Measurements from ENCODE around the gene TESMIN.

TESMIN gene, protein sequence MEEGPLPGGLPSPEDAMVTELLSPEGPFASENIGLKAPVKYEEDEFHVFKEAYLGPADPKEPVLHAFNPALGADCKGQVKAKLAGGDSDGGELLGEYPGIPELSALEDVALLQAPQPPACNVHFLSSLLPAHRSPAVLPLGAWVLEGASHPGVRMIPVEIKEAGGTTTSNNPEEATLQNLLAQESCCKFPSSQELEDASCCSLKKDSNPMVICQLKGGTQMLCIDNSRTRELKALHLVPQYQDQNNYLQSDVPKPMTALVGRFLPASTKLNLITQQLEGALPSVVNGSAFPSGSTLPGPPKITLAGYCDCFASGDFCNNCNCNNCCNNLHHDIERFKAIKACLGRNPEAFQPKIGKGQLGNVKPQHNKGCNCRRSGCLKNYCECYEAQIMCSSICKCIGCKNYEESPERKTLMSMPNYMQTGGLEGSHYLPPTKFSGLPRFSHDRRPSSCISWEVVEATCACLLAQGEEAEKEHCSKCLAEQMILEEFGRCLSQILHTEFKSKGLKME

DNA sequence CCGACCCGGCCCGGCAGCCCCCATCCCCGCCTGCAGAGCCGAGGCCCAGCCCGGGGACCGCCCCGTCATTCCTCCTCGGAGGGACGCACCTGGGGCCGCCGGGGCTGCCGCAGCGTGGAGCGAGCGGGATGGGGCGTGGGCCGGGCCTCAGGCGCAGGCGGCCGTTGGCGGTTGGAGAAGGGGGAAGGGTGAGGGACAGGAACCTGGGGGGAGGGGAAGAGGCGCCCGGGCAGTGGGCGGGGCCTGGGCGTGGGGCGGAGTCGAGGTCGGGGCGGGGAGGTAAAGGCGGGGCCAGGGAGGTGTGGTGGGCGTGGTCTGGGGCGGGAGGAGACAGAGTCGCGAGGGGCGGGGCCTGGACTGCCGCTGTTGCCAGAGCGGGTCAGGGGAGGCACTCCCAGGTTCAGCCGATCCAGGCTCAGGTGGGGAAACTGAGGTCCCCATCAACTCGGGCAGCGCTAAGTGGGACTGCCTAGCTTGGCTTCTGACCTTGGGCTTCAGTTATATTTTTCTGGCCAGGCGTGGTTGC, at the start of gene TESMIN:
Gene TESMIN (minus strand): TSS at position 190 of the 526 bp plus-strand sequence. CDS start 860 bp downstream, outside the sequence.
- peak; percentile 88 to 97 (median 93) for DNase-seq (ENCODE audit: low read depth in 2 of 3, low spot score in 1 of 3)

DNA sequence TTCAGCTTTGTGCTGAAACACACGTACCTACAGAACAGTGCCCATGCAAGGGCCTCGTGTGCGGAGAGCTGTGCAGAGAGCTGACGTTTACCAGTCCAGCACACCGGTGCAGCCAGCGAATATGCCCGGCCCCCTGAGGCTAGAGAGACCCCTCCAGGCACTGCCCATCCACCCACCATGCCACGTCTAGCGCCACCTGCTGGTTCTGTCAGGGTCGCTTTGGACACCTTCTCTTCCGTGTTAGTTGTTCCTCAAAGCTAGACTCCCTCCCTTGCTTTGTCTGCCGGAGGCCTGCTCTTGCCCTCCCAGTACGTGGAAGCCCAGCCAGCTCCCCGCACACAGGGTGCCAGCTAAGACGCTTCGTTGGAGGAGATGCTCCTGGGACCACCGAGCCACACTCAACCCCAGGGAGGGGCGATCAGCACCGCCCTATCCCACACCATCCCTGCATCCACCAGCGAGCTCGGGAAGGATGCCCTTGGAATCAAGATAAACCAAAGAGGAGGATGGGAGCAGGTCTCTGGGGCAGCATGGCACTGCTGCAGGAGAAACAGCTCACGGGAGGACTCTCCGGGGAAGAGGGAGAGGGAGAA, 47.0 kb upstream of the TESMIN start:
- peak; percentile 8 to 34 (median 31) for DNase-seq (ENCODE audit: low read depth in 2 of 3, low spot score in 1 of 3)

DNA sequence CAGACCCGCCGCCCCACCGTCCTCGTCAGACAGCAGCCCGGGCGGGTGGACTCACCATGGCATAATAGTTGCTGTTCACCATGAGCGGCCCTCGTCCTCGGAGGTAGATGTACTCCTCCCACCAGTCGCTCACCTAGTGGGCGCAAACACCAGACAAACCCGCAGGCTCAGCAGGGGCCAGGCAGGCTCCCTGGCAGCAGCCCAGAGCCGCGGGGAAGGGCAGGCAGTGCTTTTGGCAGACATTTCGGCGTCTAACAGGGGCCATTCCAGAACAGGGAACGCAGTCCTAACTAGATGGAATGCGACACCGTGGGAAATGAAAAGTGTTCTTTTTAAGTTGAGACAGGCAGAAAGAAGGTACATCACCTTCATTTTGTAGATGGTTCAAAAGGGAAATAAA, 45.5 kb upstream of the TESMIN start:
- DNase-seq (ENCODE audit: low read depth in 2 of 3, low spot score in 1 of 3), result no peak

DNA sequence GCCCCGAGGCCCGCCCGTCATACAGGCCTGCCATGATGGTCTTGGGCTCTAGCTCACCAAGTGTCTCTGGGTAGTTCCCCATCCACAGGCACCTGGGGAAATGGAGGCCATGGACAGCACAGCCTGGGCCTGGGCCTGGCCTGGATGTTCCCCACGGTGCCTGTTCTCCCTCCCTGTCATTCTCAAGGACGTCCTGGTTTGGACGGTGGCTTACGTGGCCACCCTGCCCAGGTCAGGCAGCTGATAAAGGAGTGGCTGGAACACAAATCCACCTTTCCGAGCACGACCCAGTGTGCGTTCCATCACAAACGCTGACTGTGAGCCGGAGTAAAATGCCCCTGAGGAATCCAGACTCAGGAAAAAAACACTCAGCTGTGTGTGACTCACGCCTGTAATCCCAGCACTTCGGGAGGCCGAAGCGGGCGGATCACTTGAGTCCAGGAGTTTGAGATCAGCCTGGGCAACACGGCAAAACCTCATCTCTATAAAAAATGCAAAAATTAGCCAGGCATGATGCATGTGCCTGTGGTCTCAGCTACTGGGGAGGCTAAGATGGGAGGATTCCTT, 41.2 kb upstream of the TESMIN start:
- DNase-seq (ENCODE audit: low read depth in 2 of 3, low spot score in 1 of 3), result no peak

DNA sequence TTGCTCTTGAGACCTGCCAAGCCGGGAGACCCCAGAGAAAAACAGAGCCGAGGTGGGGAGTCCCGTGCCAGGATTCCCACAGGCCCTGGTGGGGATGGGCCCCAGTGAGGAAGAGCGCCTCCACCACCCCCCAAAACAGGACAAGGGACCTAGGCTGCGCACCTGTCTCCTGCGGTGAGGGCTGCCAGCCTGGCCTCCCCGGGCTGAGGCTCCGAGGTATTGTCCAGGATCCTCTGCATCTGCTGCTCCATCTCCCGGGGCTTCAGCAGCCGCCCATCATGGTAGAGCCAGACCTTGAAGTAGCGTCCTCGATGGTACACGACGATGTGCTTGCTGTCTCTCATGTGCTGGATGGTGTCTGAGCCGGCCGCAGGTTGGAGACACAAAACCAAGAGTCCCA, 33.3 kb upstream of the TESMIN start:
- no peak for DNase-seq (ENCODE audit: low read depth in 2 of 3, low spot score in 1 of 3)

DNA sequence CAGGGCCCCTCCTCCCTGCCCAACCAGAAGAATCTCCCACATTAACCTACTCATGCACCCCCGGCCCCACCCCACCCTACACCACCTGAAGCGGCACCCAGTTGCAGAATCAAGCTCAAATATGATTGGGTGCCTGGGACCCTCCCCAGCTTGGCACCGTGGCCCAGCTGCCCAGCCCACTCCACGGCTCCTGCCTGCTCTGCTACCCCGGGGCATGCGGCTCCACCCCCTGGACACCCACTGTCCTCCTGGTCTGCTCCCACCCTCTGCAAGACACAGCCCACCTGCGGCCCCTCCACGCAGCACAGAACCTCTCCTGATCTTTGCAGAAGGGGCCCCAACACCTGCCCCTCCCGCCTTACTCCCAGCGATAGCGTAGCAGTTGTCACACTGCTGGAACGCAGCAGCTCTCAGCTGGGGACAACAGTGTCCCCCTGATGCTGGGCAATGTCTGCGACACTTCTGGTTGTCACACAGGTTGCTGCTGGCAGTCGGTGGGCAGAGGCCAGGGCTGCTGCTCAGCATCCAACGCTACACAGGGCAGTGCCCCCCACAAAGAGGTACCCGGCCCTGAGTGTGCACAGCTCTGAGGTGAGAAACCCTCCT, 32.0 kb upstream of the TESMIN start:
- DNase-seq (ENCODE audit: low read depth in 2 of 3, low spot score in 1 of 3), result no peak

DNA sequence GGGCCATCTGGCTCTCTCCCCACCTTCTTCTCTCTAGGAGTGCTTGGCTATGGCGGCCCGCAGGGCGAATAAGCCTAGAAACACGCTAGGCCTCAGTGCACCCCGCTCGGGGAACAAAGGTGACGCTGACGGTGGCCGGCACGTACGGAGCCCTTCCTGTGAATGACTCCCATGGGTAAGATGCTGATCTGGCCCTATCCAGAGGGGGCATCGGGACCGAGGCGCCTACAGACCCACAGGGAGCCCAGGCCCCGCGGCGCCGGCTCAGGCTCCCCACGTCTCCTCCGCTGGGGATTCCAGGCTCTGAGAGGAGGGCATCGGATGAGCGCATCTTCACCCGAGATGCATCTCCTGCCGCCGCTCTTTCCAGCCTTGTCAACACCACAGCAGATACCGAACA, 31.4 kb upstream of the TESMIN start:
- no peak for DNase-seq (ENCODE audit: low read depth in 2 of 3, low spot score in 1 of 3)

DNA sequence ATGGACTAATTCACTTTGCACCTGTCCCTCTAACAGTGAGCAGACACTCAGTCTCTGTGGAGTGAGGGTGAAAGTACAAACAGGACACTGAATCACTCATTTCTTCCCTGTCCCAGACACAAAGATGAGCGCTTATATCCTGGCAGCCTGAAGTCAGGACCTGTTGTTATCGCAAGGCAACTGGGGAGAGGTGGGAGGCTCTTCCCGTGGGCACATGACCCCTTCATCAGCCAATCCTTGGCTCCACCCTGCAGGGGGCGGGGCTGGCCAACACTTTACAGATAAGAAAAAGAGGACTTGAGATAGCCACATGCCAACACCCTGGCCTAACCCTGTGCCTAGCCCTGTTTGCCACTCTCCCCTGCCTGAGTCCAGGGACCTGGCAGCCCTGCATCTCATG, 29.5 kb upstream of the TESMIN start:
- DNase-seq (ENCODE audit: low read depth in 2 of 3, low spot score in 1 of 3), result no peak

DNA sequence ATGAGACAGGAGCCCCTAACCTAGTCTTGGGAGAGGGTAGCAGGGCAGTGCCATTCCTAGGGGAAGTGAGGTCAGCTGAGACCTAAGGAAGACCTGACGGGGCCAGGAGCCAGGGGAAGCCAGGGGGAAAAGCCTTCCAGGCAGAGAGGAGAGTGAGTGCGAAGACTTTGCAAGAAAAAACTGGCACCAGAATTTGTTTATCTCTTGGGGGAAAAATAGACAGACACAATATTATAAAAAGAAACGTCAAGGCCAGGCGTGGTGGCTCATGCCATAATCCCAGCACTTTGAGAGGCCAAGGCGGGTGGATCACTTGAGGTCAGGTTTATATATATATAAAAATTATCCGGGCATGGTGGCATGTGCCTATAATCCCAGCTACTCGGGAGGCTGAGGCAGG, 26.9 kb upstream of the TESMIN start:
- DNase-seq (ENCODE audit: low read depth in 2 of 3, low spot score in 1 of 3), result no peak

DNA sequence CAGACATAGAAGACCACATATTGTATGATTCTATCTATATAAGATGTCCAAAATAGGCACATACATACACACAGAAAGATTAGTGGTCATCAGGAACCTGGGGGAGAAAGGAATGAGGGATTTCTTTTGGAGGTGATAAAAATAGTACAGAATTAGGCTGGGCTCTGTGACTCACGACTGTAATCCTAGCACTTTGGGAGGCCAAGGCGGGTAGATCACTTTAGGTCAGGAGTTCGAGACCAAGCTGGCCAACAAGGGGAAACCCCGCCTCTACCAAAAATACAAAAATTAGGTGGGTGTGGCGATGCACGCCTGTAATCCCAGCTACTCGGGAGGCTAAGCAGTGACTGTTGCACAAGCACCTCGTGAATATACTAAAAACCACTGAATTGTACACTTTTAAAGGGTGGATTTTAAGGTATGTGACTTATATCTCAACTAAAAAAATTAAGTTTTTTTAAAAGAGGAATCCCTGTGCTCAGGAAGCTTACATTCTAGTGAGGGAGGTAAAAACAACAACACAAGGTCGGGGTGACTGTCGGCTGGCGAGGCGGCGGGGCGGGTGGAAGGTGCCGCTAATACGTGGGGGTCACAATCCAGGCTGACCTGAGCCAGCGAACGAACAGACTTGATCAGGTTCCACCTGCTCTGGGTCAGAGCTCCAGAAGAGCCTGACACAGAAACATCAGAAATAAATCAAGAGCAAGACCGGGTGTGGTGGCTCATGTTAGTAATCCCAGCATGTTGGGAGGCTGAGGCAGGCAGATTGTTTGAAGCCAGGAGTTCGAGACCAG, 25.3 kb upstream of the TESMIN start:
- no peak for DNase-seq (ENCODE audit: low read depth in 2 of 3, low spot score in 1 of 3)

DNA sequence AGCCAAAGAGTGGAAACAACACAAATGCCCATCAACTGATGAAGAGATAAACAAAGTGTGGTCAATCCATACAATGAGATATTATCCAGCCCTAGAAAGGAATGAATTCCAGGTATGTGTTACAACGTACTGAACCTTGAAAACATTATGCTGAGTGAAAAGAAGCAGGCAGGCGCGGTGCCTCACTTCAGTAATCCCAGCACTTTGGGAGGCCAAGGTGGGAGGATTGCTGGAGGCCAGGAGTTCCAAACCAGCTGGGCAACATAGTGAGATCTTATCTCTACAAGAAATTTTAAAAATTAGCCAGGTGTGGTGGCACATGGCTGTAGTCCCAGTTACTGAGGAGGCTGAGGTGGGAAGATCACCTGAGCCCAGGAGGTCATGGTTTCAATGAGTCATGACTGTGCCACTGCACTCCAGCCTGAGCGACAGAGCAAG, 24.6 kb upstream of the TESMIN start:
- DNase-seq (ENCODE audit: low read depth in 2 of 3, low spot score in 1 of 3), result no peak

DNA sequence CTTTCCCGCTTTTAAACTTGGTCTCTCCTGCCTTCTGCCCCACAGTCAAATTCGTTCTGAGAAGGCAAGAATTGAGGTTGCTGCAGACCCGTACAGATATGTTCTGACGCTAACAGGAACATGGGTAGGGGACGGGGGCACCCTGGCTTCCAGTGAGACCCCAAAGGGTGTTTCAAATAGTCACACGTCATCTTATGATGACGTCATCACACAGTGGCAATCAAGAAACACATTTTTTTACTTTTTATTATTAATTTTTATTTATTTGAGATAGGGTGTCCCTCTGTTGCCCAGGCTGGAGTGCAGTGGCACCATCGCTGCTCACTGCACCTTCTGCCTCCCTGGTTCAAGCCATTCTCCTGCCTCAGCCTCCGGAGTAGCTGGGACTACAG, 22.9 kb upstream of the TESMIN start:
- DNase-seq (ENCODE audit: low read depth in 2 of 3, low spot score in 1 of 3), result no peak

DNA sequence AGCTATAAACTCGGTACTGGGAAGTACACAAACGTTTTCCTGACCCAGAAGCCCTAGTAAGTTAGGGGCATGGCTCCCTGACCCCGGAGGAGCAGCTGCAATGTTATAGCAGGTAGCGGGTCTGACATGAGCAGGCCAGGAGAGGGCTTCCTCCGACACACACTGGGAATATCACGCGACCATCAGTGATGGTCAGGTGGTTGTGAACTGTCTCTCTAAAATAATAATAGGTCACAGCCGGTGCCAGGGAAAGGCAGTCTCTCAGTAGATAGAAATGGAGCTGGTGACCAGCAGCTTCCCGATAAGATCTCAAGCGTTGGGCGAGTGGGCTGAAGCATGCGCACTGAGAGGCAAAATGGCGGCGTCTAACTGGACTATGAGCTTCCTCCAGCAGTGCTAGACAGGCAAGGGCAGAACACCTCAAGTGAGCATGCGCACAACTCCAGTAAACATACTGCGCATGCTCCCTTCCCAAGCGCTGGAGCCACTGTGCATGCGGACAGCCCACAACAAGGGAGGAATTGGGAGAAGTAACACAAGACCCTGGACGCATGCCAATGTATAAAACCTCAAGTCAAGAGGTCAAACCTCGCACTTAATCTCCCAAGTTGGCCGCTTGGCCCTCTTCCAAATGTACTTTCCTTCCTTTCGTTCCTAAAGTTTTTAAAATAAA, 22.3 kb upstream of the TESMIN start:
- DNase-seq (ENCODE audit: low read depth in 2 of 3, low spot score in 1 of 3), result no peak

DNA sequence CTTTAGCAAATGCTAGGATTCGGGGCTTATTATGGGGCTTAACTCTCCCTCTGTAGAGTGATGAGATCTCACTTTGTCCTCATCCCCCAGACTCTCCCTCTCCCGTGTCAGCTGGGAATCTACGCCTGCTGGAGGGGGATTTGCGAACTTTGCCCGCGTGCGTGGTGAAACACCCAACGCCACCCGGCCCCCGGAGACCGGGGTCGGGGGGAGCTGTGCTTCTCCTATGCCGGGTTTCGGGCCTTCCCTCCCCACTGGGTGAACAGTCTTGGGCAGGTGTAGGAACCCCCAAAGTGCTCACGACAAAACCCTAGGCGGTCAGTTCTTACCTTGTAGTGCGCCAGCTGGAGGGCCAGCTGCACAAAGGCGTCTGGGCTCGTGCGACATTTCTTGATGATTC, 21.6 kb upstream of the TESMIN start:
- no peak for DNase-seq (ENCODE audit: low read depth in 2 of 3, low spot score in 1 of 3)

DNA sequence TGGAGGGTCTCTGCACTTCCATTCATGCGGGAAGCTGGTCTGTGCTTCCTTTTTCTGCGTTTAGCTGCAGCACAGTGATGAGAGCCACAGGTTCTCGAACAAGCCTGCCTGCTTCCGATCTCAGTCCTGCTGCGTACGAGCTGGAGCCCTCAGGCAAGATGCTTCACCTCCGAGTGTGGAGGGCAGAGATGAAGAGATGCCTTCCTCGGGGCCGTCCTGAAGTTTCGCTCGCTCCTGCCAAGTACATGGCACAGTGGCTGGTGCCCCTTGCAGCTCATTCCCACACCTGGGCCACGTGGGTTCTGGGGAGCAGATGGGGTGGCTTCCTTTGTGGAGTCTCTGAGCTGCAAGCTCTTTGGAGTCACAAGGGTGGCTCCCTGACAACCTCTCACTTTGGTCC, 19.5 kb upstream of the TESMIN start:
- no peak for DNase-seq (ENCODE audit: low read depth in 2 of 3, low spot score in 1 of 3)

DNA sequence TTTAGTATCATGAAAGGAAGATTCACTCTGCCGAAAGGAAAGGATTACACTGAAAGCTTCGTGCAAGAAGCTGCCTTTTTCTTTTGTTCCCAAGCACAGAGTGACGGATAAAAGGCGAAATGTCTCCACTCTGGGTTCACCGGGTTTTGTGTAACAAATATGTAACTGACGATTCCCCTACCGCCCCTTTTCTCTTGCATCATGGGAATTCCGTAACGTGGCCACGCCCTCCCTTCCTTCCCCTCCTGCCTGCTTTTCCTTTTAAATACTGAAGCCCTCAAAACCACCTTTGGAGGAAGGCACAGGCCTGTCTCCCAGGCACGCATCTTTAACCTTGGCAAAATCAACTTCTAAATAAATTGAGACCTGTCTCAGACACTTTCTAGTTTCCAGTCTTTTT, 16.4 kb upstream of the TESMIN start:
- DNase-seq (ENCODE audit: low read depth in 2 of 3, low spot score in 1 of 3), result no peak

DNA sequence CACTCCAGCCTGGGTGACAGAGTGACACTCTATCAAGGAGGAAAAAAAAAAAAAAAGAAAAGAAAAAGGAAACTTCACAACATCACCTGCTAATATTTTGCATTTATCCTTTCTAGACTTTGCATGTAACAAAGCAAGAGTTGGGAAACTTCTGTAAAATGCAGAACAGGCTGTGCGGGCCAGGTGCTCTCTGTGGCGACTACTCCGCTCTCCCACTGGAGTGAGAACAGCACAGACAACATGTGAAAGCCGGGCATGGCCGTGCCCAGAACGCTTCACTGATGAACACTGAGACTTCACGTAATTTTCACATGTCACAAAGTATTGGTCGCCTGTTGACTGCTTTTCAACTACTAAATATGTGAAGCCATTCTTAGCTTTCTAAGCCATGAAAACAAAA, 15.5 kb upstream of the TESMIN start:
- DNase-seq (ENCODE audit: low read depth in 2 of 3, low spot score in 1 of 3), result no peak

DNA sequence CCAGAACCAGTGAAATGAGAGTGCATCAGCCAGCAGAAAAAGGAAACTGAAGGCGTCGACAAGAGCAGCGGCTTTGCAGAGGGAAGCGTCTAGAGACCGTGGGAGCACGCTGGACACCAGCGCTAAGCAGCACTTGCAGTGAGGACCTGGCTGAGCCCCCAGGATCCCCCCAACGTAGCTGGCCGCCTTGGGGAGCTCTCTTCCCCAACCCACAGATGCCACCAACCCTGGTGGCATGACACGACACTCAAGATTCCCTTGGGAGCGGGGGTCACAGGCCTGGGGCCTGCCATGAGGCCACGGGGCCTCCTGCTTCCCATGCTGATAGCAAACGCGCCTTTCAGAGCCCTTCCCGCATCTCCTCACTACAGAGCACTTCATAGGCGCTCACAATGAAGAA, 13.4 kb upstream of the TESMIN start:
- no peak for DNase-seq (ENCODE audit: low read depth in 2 of 3, low spot score in 1 of 3)

DNA sequence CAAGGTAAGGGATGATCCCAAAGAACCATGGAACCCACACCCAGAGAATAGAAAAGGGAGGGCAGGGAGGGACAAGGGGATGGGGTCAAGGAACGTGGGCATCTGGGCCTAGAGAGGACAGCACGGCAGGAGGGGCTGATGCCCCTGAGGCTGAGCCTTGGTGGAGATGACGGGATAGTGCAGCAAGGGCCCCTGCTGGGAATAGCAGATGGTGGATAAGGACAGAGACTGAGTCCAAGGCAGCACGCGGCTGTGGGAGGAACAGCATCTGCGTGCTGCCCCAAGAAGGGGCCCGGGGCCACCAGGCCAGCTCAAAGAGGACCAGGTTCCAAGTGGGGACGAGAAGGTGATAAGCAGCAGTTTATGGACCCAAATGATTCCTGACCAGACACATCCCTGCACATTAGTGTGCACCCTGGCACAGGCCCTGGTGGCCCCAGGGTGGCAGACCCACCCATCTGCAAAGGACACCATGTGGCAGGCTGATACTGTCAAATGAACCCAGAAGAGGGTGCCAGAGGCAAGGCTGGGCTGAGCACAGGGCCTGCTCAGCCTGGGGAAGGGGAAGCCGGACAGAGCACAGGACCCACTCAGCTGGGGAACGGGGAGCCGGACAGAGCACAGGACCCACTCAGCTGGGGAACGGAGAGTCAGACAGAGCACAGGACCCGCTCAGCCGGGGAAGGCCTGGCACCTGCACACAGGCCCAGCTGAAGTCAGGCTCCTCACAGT, 12.8 kb upstream of the TESMIN start:
- no peak for DNase-seq (ENCODE audit: low read depth in 2 of 3, low spot score in 1 of 3)

Data from stimulated activated CD4-positive, alpha-beta T cell treated with anti-CD3 and anti-CD28 coated beads, Interleukin-12 subunit alpha, Interleukin-12 subunit beta, amount 100 ng/mL, for 48 hours (primary cell).